Vagina (tissue), 2 donors: ENCODE data around the gene SLC37A3.

Experiments
- POLR2AphosphoS5 ChIP-seq, 2 donors: sonication (generic); formaldehyde crosslinking; IDR thresholded peaks; one replicate each; pipeline ENCODE4 v1.9.0; 2017; ENCODE audit warnings: antibody characterized with exemption in 2 of 2, mild to moderate bottlenecking in 2 of 2, low read depth in 1 of 2; ENCODE audit not compliant: insufficient read depth in 1 of 2
- TF ChIP-seq, protein P1 (sequence below), 3 experiments: fragments of 450-650 bp in 2 of 3; fragments of 200-600 bp in 1 of 3; sonication (generic) in 1 of 3; IDR thresholded peaks; one replicate each; pipeline ENCODE4 v1.5.1; 2017 to 2019; ENCODE audit warnings: antibody characterized with exemption in 3 of 3, mild to moderate bottlenecking in 2 of 3, moderate library complexity in 2 of 3

DNA sequence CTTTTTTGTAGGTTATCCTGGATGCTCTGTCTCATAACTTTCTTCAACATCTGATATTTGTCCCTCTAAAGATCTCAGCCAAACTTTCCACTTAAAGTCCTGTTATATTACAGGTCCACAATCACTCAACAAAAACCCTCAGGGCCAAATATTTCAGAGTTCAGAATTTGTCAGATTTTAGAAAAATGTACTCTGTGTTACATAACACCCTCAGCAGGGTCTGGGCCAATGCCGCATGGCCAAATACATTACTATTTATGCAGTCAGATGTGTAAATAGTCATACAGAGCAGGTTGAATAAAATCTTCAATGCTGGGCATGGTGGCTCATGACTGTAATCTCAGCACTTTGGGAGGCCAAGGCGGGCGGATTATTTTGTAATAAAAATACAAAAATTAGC lies 17.0 kb upstream of the SLC37A3 start:
- TF ChIP-seq, protein P1, sequence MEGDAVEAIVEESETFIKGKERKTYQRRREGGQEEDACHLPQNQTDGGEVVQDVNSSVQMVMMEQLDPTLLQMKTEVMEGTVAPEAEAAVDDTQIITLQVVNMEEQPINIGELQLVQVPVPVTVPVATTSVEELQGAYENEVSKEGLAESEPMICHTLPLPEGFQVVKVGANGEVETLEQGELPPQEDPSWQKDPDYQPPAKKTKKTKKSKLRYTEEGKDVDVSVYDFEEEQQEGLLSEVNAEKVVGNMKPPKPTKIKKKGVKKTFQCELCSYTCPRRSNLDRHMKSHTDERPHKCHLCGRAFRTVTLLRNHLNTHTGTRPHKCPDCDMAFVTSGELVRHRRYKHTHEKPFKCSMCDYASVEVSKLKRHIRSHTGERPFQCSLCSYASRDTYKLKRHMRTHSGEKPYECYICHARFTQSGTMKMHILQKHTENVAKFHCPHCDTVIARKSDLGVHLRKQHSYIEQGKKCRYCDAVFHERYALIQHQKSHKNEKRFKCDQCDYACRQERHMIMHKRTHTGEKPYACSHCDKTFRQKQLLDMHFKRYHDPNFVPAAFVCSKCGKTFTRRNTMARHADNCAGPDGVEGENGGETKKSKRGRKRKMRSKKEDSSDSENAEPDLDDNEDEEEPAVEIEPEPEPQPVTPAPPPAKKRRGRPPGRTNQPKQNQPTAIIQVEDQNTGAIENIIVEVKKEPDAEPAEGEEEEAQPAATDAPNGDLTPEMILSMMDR (IDR thresholded peaks at IDR 0.05): no peak
- no peak for TF ChIP-seq POLR2AphosphoS5 (IDR thresholded peaks at IDR 0.05; ENCODE audit: insufficient read depth in 1 of 2, low read depth in 1 of 2)
